Measurements from ENCODE around the gene RPRML.
"Not testable (repeated sequence)": the region's sequence is repeated elsewhere in the genome, so short reads cannot be mapped to it uniquely, and the experiment has no call there.

The RPRML gene

DNA sequence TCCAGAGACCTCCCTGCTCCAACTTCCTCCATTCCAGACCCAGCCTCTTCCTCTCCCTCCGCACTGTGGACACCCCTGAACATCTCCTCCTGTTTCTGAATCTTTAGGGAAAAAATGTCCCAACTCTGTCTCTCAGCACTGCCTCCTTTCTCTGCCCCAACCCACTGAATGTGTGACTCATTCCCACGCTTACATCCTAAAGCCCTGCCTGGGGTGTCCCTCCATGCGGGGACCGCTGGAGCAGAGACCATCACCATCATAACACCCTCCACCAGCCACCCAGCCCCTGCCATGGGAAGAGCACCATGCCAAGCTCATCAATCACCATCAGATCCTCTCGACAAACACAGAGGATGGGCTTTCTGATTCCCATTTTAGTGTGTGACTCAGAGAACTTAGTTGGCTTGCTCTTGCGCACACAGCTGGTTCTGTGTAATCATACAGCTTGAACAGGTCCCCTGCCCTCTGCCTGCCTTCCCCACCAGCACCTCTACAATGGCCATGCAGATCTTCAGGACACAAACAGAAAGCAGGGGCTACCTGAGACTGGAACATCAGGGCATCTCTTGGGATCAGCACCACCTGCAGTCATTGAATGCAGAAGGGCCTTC is 10.7 kb downstream of the RPRML start:
- TF ChIP-seq CTCF (IDR thresholded peaks at IDR 0.05; ENCODE audit: low read length, missing control alignments) = no peak
- no peak for DNase-seq (ENCODE audit: low read depth)
- no peak overlapping the region for H3K4me3 ChIP-seq (replicated peaks; ENCODE audit: low read depth, low read length)

GRCh38 chr17:46964315-46965265 is 14.5 kb downstream of the RPRML start:
- TF ChIP-seq CTCF (IDR thresholded peaks at IDR 0.05; ENCODE audit: low read length, missing control alignments) = no peak
- DNase-seq (ENCODE audit: low read depth) = peak; percentile 57
- H3K4me3 ChIP-seq (replicated peaks; ENCODE audit: low read depth, low read length) = no peak overlapping the region

DNA sequence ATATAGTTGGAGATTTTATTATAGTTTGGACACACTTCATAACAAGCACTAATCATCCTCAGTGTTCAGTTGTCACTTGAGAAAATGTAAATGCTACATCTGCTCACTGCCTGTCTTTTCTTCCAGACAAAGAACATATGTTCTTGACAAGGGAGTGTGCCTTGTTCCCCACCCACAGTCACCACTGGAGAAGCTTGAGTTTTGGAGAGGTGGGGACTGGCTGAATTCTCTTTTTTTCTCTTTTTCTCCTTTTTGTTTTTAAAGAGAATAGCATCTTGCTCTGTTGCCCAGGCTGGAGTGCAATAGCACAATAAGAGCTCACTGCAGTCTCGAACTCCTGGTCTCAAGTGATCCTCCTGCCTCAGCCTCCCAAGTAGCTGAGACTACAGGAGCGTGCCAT is 15.5 kb downstream of the RPRML start:
- no peak for DNase-seq (ENCODE audit: low read depth)
- TF ChIP-seq CTCF (IDR thresholded peaks at IDR 0.05; ENCODE audit: low read length, missing control alignments) = no peak
- H3K4me3 ChIP-seq (replicated peaks; ENCODE audit: low read depth, low read length) = no peak overlapping the region

GRCh38 chr17:46962374-46962790 is 16.7 kb downstream of the RPRML start:
- DNase-seq (ENCODE audit: low read depth) = peak; percentile 83
- H3K4me3 ChIP-seq (replicated peaks; ENCODE audit: low read depth, low read length) = no peak overlapping the region
- TF ChIP-seq CTCF (IDR thresholded peaks at IDR 0.05; ENCODE audit: low read length, missing control alignments) = no peak

DNA sequence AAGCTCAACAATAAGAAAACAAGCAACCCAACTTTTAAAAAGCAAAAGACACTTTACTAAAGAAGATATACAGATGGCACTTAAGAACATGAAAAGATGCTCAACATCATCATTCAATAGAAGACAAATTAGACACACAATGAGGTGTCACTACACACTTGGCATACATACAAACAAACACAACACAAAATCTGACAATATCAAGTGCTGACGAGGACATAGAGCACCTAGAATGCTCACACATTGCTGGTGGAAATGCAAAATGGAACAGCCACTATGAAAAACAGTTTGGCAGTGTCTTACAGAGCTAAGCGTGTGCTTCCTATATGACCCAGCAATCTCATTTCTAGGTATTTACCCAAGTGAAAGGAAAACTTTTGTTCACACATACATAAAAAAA is 18.9 kb downstream of the RPRML start:
- no peak overlapping the region for H3K4me3 ChIP-seq (replicated peaks; ENCODE audit: low read depth, low read length)
- no peak for DNase-seq (ENCODE audit: low read depth)
- no peak for TF ChIP-seq CTCF (IDR thresholded peaks at IDR 0.05; ENCODE audit: low read length, missing control alignments)

- no peak for TF ChIP-seq CTCF (IDR thresholded peaks at IDR 0.05; ENCODE audit: low read length, missing control alignments)
- H3K4me3 ChIP-seq (replicated peaks; ENCODE audit: low read depth, low read length) = no peak overlapping the region
- DNase-seq (ENCODE audit: low read depth) = peak; percentile 47
Observed at GRCh38 chr17:46958041-46958591, 20.9 kb downstream of the RPRML start.

DNA sequence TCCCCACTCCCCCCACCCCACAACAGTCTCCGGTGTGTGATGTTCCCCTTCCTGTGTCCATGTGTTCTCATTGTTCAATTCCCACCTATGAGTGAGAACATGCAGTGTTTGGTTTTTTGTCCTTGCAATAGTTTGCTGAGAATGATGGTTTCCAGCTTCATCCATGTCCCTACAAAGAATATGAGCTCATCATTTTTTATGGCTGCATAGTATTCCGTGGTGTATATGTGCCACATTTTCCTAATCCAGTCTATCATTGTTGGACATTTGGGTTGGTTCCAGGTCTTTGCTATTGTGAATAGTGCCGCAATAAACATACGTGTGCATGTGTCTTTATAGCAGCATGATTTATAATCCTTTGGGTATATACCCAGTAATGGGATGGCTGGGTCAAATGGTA is 25.9 kb downstream of the RPRML start:
- not testable (repeated sequence) for H3K4me3 ChIP-seq (replicated peaks; ENCODE audit: low read depth, low read length); DNase-seq (ENCODE audit: low read depth)
